ENCODE results near the gene GRAPL.
"Not testable (repeated sequence)": the region's sequence is repeated elsewhere in the genome, so short reads cannot be mapped to it uniquely, and the experiment has no call there.

DNA sequence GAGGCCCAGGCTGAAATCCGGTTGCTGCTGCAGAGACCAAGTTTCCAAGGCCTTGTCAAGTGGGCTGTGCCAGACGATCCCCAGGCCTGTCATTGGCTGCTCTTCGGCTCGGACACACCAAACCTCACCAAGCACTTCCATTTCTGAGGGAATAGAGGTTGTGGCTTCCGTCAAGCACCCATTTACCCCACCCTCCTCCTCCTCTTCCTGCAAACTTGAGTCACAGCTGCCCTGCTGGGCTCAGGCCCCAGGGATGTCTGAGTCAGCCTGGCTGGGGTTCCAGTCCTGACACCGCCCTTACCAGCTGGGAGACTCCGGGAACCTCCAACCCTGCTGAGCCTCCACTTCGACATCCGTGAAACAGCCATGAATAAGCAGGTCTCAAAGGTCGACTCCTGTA is 31.1 kb downstream of the GRAPL start:
- not testable (repeated sequence) for TF ChIP-seq POLR2AphosphoS5, POLR2A, TAF1 (IDR thresholded peaks at IDR 0.05; ENCODE audit: low read depth, low read length)
